GM21423 (cell line): ENCODE results near the gene DENND1A.

ENCODE experiments used
- ATAC-seq: cut with Tn5 transposase; IDR thresholded peaks from one replicate; pipeline ENCODE4 v1.9.1; 2021; ENCODE audit warnings: mild to moderate bottlenecking, moderate library complexity; ENCODE audit not compliant: unreplicated experiment

DENND1A gene

GRCh38 chr9:123513554-123513953 is 416.4 kb downstream of the DENND1A start:
- no peak for ATAC-seq

- ATAC-seq = no peak
Observed at GRCh38 chr9:123511326-123512277, 418.3 kb downstream of the DENND1A start.

GRCh38 chr9:123509646-123510045 is 420.3 kb downstream of the DENND1A start:
- no peak for ATAC-seq

- no peak for ATAC-seq
Observed at GRCh38 chr9:123508048-123508447, 421.9 kb downstream of the DENND1A start.

GRCh38 chr9:123505496-123505895 is 424.4 kb downstream of the DENND1A start:
- no peak for ATAC-seq

- ATAC-seq = no peak
Observed at GRCh38 chr9:123500336-123500735, 429.6 kb downstream of the DENND1A start.

GRCh38 chr9:123497830-123498229 is 432.1 kb downstream of the DENND1A start:
- no peak for ATAC-seq

- ATAC-seq = no peak
Observed at GRCh38 chr9:123495731-123496130, 434.2 kb downstream of the DENND1A start.

- ATAC-seq = no peak
Observed at GRCh38 chr9:123493627-123494026, 436.3 kb downstream of the DENND1A start.

GRCh38 chr9:123490688-123491087 is 439.2 kb downstream of the DENND1A start:
- ATAC-seq = no peak

GRCh38 chr9:123488722-123489321 is 441.1 kb downstream of the DENND1A start:
- ATAC-seq = no peak

- ATAC-seq = no peak
Observed at GRCh38 chr9:123487944-123488548, 441.9 kb downstream of the DENND1A start.

- ATAC-seq = no peak
Observed at GRCh38 chr9:123486431-123486830, 443.5 kb downstream of the DENND1A start.

GRCh38 chr9:123485216-123485615 is 444.7 kb downstream of the DENND1A start:
- no peak for ATAC-seq

GRCh38 chr9:123484130-123484529 is 445.8 kb downstream of the DENND1A start:
- ATAC-seq = no peak

- ATAC-seq = no peak
Observed at GRCh38 chr9:123483191-123483803, 446.6 kb downstream of the DENND1A start.

- no peak for ATAC-seq
Observed at GRCh38 chr9:123482295-123482968, 447.5 kb downstream of the DENND1A start.

GRCh38 chr9:123481209-123481865 is 448.6 kb downstream of the DENND1A start:
- ATAC-seq = no peak

- ATAC-seq = no peak
Observed at GRCh38 chr9:123480791-123481190, 449.1 kb downstream of the DENND1A start.

GRCh38 chr9:123480096-123480495 is 449.8 kb downstream of the DENND1A start:
- no peak for ATAC-seq
